Lower lobe of right lung (tissue), 2 donors: ENCODE results near the gene GRN. TPM values are rescaled to one million over a fixed set of nuclear protein-coding genes. Genes with fewer than 3 reads are reported as not detected.

Experiments
- ATAC-seq, 2 donors: fragments of 200-7000 bp; cut with Tn5 transposase; one replicate each; pipeline ENCODE4 v1.9.1; 2020 to 2022; ENCODE audit warnings: mild to moderate bottlenecking in 2 of 2, moderate library complexity in 2 of 2
- DNase-seq: peaks from one replicate; pipeline ENCODE4 v3.0.0-alpha.2; 2020
- H3K27ac ChIP-seq: fragments of 200-600 bp; one replicate; pipeline ENCODE4 v1.8.0; 2022
- H3K27me3 ChIP-seq: fragments of 200-600 bp; one replicate; pipeline ENCODE4 v1.8.0; 2022; ENCODE audit warnings: low read depth
- H3K36me3 ChIP-seq: fragments of 200-600 bp; one replicate; pipeline ENCODE4 v1.8.0; 2022; ENCODE audit warnings: mild to moderate bottlenecking
- H3K4me1 ChIP-seq: fragments of 200-600 bp; one replicate; pipeline ENCODE4 v1.8.0; 2022
- H3K4me3 ChIP-seq: fragments of 200-600 bp; one replicate; pipeline ENCODE4 v1.8.0; 2022; ENCODE audit warnings: mild to moderate bottlenecking
- H3K9me3 ChIP-seq: fragments of 200-600 bp; one replicate; pipeline ENCODE4 v1.8.0; 2022
- intact Hi-C: fragments of 100-400 bp; cut with DNase I; formaldehyde crosslinking; loops from one replicate; pipeline ENCODE4 v1.11.0; 2022
- total RNA-seq: library from RNA; stranded (reverse); fragmentation: NEBNext Ultra II Directional; extraction: Animal tissue kit (Norgen Biotek cat#: 25700); gene quantifications from one replicate; pipeline ENCODE4 v1.2.1, GENCODE V29; 2021
- TF ChIP-seq, protein P1 (sequence below): fragments of 200-600 bp; IDR thresholded peaks from one replicate; pipeline ENCODE4 v1.8.0; 2022; ENCODE audit warnings: antibody characterized with exemption, mild to moderate bottlenecking
- donor health status: DM: no; HTN: yes; CAD: no; lungs with severe emphysema.

The GRN gene
- total RNA-seq, 1 donor from 2014 or later: 1,241 TPM

- H3K27me3 ChIP-seq: peaks cover 17% of the 10 kb centered on the region
- ATAC-seq: no peak
These were observed 13.9 kb downstream of the GRN start for GRCh38 chr17:44359006-44359405.

DNA sequence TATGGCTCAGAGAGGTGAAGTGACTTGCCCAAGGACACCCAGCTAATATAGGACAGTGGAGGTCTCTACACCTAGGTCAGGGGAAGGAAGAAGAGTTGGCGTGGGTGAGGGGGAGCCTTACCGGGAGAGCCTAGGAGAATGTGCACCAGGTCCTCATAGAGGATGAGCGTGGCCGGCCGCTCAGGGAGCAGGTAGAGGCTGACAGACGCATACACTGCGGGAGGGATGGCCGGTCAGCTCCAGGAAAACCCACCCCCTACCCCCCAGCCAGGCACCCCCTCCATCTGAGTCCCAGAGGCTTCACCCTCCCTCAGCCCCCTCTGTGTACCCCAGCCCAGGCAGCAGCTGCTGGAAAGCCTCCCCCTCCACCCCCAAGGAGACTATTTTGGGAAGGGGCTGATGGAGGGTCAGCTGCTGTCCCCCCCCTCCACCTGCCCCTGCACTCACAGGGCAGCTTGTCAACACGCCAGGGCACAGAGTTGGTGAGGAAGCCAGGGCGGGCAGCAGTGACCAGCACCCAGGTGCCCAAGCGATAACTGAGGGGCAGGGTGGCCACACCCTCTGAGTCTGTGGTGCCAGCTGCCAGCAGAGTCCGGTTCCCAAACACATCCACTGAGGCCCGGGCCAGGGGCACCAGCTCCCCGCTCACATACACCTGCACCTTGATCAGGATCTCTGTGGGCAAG, 14.5 kb downstream of the GRN start:
- ATAC-seq (no peak), DNase-seq (no peak)
- H3K9me3 ChIP-seq: no peaks in the 10 kb centered on the region
- TF ChIP-seq, protein P1, sequence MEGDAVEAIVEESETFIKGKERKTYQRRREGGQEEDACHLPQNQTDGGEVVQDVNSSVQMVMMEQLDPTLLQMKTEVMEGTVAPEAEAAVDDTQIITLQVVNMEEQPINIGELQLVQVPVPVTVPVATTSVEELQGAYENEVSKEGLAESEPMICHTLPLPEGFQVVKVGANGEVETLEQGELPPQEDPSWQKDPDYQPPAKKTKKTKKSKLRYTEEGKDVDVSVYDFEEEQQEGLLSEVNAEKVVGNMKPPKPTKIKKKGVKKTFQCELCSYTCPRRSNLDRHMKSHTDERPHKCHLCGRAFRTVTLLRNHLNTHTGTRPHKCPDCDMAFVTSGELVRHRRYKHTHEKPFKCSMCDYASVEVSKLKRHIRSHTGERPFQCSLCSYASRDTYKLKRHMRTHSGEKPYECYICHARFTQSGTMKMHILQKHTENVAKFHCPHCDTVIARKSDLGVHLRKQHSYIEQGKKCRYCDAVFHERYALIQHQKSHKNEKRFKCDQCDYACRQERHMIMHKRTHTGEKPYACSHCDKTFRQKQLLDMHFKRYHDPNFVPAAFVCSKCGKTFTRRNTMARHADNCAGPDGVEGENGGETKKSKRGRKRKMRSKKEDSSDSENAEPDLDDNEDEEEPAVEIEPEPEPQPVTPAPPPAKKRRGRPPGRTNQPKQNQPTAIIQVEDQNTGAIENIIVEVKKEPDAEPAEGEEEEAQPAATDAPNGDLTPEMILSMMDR: no peak
- peaks cover 17% of the 10 kb centered on the region for H3K27me3 ChIP-seq
- no peaks in the 10 kb centered on the region for H3K36me3 ChIP-seq
- intact Hi-C loops: no loop called here
- H3K4me3 ChIP-seq: no peak overlapping the region
- H3K4me1 ChIP-seq: peaks cover 14% of the 10 kb centered on the region
- no peak overlapping the region for H3K27ac ChIP-seq

More at GRCh38 chr17:44359006-44359405, 13.9 kb downstream of the GRN start:
- intact Hi-C loops: no loop called here
- TF ChIP-seq, protein P1: no peak
- no peaks in the 10 kb centered on the region for H3K9me3 ChIP-seq
- no peak overlapping the region for H3K4me3 ChIP-seq
- H3K4me1 ChIP-seq: peaks cover 14% of the 10 kb centered on the region
- H3K36me3 ChIP-seq: no peaks in the 10 kb centered on the region
- no peak for DNase-seq
- H3K27ac ChIP-seq: no peak overlapping the region

GRCh38 chr17:44360144-44360533, 15.0 kb downstream of the GRN start:
- DNase-seq: no peak
- Histone ChIP-seq H3K27ac (no peak overlapping the region), H3K4me3 (no peak overlapping the region), H3K36me3 (no peaks in the 10 kb centered on the region), H3K27me3 (peaks cover 17% of the 10 kb centered on the region), H3K4me1 (peaks cover 14% of the 10 kb centered on the region), H3K9me3 (no peaks in the 10 kb centered on the region)
- intact Hi-C loops: no loop called here
- no peak for ATAC-seq
- TF ChIP-seq, protein P1: no peak

- TF ChIP-seq, protein P1: no peak
- DNase-seq (no peak), ATAC-seq (no peak)
- no peaks in the 10 kb centered on the region for H3K36me3 ChIP-seq
- H3K4me3 ChIP-seq: no peak overlapping the region
- no peak overlapping the region for H3K27ac ChIP-seq
- H3K9me3 ChIP-seq: no peaks in the 10 kb centered on the region
- H3K4me1 ChIP-seq: peaks cover 14% of the 10 kb centered on the region
- intact Hi-C loops: no loop called here
- peaks cover 17% of the 10 kb centered on the region for H3K27me3 ChIP-seq
These were observed 15.7 kb downstream of the GRN start for GRCh38 chr17:44360826-44361225.

DNA sequence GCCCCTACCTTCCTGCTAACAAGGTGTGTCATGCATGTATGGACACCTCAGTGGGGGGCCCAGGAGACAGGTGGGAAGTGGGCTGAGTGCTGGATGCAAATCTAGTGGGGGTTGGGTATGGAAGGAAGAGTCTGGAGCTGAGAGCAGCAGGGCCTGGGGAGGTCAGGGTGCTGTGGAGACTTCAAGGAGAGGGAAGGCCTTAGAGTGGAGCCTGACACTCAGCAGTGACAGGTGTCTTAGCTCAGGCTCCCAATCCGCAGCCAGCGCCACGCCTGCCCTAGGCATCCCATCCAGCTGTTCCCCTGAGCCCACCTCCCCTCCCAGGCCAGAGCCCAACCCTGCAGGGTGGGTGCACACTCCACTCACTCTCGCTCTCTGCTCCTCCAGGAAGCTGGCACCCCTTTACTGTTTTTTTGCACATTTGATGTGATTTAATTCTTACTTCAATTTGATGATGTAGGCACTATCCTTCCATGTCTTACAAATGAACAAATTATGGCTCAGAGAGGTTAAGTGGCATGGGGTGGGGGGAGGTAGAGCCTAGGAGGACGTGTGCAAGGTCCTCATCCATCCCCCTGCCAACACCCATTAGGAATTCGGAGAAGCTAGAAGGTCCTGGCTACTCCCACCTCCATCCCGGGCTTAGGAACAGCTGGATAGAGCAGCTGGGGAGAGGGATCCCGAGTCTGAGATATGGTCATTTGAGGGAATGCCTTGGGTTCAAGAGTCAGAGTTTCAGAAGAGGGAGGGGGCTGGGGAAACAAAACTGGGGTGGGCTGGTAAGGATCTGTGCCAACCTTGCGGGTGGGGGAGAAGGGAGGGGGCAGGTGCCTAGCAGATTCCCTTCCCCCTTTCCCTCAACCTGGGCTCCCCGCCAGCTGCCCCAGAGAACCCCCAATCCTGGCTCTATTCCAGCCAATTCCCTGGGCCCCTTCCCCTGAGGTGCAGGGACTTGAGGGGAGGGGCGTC, 16.5 kb downstream of the GRN start:
- Histone ChIP-seq H3K27ac (no peak overlapping the region), H3K4me1 (peaks cover 14% of the 10 kb centered on the region), H3K36me3 (no peaks in the 10 kb centered on the region), H3K27me3 (peaks cover 17% of the 10 kb centered on the region), H3K9me3 (no peaks in the 10 kb centered on the region), H3K4me3 (no peak overlapping the region)
- DNase-seq: no peak
- intact Hi-C loops: no loop called here
- TF ChIP-seq, protein P1: no peak
- no peak for ATAC-seq
